ENCODE results near the gene MYO10.
"Not testable (repeated sequence)": the region's sequence is repeated elsewhere in the genome, so short reads cannot be mapped to it uniquely, and the experiment has no call there.

MYO10 gene

GRCh38 chr5:16936150-16936988 is at the start of gene MYO10:
Gene MYO10, minus strand, starts transcription at chr5:16936288. Its CDS starts 480 bp downstream, at chr5:16935808.
- FAIRE-seq (peak; percentile 96), DNase-seq (ENCODE audit: insufficient read length, low spot score) (peak; percentile 91)

- FAIRE-seq; DNase-seq (ENCODE audit: insufficient read length, low spot score): not testable (repeated sequence)
Observed at GRCh38 chr5:16985304-16985703, 49.2 kb upstream of the MYO10 start.

- DNase-seq (ENCODE audit: insufficient read length, low spot score): no peak
- no peak for FAIRE-seq
Observed at GRCh38 chr5:16983972-16984371, 47.9 kb upstream of the MYO10 start.

GRCh38 chr5:16983022-16983639 is 47.0 kb upstream of the MYO10 start:
- DNase-seq (ENCODE audit: insufficient read length, low spot score) (peak; percentile 66), FAIRE-seq (no peak)

GRCh38 chr5:16981700-16982099 is 45.6 kb upstream of the MYO10 start:
- FAIRE-seq (no peak), DNase-seq (ENCODE audit: insufficient read length, low spot score) (no peak)

- DNase-seq (ENCODE audit: insufficient read length, low spot score) (peak; percentile 53), FAIRE-seq (no peak)
Observed at GRCh38 chr5:16980983-16981382, 44.9 kb upstream of the MYO10 start.

GRCh38 chr5:16978296-16978695 is 42.2 kb upstream of the MYO10 start:
- no peak for FAIRE-seq

GRCh38 chr5:16976625-16977008 is 40.5 kb upstream of the MYO10 start:
- DNase-seq (ENCODE audit: insufficient read length, low spot score) (no peak), FAIRE-seq (no peak)

More at GRCh38 chr5:16978296-16978695, 42.2 kb upstream of the MYO10 start:
- DNase-seq (ENCODE audit: insufficient read length, low spot score): no peak

GRCh38 chr5:16975950-16976624 is 40.0 kb upstream of the MYO10 start:
- DNase-seq (ENCODE audit: insufficient read length, low spot score) (no peak), FAIRE-seq (no peak)

GRCh38 chr5:16974981-16975380 is 38.9 kb upstream of the MYO10 start:
- DNase-seq (ENCODE audit: insufficient read length, low spot score) (no peak), FAIRE-seq (no peak)

GRCh38 chr5:16970826-16971225 is 34.7 kb upstream of the MYO10 start:
- no peak for FAIRE-seq
- DNase-seq (ENCODE audit: insufficient read length, low spot score): no peak

GRCh38 chr5:16970260-16970659 is 34.2 kb upstream of the MYO10 start:
- no peak for FAIRE-seq
- no peak for DNase-seq (ENCODE audit: insufficient read length, low spot score)

GRCh38 chr5:16965581-16965980 is 29.5 kb upstream of the MYO10 start:
- no peak for FAIRE-seq
- DNase-seq (ENCODE audit: insufficient read length, low spot score): no peak

GRCh38 chr5:16963821-16964220 is 27.7 kb upstream of the MYO10 start:
- DNase-seq (ENCODE audit: insufficient read length, low spot score): no peak
- FAIRE-seq: no peak

- DNase-seq (ENCODE audit: insufficient read length, low spot score) (no peak), FAIRE-seq (no peak)
Observed at GRCh38 chr5:16961131-16961530, 25.0 kb upstream of the MYO10 start.

GRCh38 chr5:16957304-16958196 is 21.5 kb upstream of the MYO10 start:
- peak; percentile 72 for DNase-seq (ENCODE audit: insufficient read length, low spot score)
- peak; percentile 87 for FAIRE-seq

GRCh38 chr5:16953729-16954128 is 17.6 kb upstream of the MYO10 start:
- DNase-seq (ENCODE audit: insufficient read length, low spot score) (no peak), FAIRE-seq (no peak)

- no peak for DNase-seq (ENCODE audit: insufficient read length, low spot score)
- no peak for FAIRE-seq
Observed at GRCh38 chr5:16952968-16953671, 17.0 kb upstream of the MYO10 start.

GRCh38 chr5:16946725-16947124 is 10.6 kb upstream of the MYO10 start:
- FAIRE-seq: no peak

More at GRCh38 chr5:16946725-16947124, 10.6 kb upstream of the MYO10 start:
- DNase-seq (ENCODE audit: insufficient read length, low spot score): no peak

All from HTR-8/SVneo (cell line).